Transverse colon (tissue), 3 donors: ENCODE results near the gene WFS1.

Experiments used
- EP300 ChIP-seq: sonication (generic); formaldehyde crosslinking; IDR thresholded peaks from one replicate; pipeline ENCODE4 v1.6.1; 2017; ENCODE audit warnings: antibody characterized with exemption, low read depth
- POLR2A ChIP-seq: fragments of 450-650 bp; IDR thresholded peaks from one replicate; pipeline ENCODE4 v1.6.1; 2016; ENCODE audit warnings: antibody characterized with exemption, mild to moderate bottlenecking, moderate library complexity
- POLR2AphosphoS5 ChIP-seq, 3 donors: sonication (generic); formaldehyde crosslinking; IDR thresholded peaks; one replicate each; pipeline ENCODE4 v1.6.1; 2016; ENCODE audit warnings: antibody characterized with exemption in 3 of 3

DNA sequence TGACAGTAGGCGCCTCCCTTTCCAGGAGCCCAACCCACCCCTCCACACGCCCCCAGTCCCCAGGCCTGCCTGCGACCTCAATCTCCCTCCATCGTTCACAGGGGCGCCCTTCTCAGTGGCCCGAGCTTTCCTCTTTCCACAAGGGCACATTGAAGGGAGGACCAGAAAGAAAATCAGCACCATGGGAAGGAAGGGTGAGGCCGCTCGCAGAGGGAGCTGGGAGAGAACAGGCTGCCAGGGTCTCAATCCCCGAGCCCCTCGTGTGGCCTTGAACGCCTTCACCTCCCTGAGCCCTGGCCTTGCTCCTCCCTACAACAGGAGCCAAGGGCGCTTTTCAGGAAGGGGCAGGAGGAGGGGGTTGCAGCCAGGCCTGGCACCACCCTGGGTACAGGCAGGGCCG lies 66.5 kb downstream of the WFS1 start:
- TF ChIP-seq POLR2AphosphoS5 (IDR thresholded peaks at IDR 0.05) (no peak), POLR2A (no peak), EP300 (no peak)
